Astrocyte (in vitro differentiated cells and primary cell): ENCODE measurements around the gene EVL.

Experiments
- EZH2 ChIP-seq: IDR thresholded peaks from 2 replicates; pipeline ENCODE4 v1.6.1; 2012; ENCODE audit warnings: mild to moderate bottlenecking, low read length, inconsistent platforms; ENCODE audit not compliant: insufficient read depth
- TF ChIP-seq, protein P1 (sequence below): IDR thresholded peaks from 2 replicates; pipeline ENCODE4 v1.5.1; 2011; ENCODE audit warnings: low read depth, mild to moderate bottlenecking, inconsistent platforms, low read length, moderate library complexity; ENCODE audit not compliant: insufficient read depth

DNA sequence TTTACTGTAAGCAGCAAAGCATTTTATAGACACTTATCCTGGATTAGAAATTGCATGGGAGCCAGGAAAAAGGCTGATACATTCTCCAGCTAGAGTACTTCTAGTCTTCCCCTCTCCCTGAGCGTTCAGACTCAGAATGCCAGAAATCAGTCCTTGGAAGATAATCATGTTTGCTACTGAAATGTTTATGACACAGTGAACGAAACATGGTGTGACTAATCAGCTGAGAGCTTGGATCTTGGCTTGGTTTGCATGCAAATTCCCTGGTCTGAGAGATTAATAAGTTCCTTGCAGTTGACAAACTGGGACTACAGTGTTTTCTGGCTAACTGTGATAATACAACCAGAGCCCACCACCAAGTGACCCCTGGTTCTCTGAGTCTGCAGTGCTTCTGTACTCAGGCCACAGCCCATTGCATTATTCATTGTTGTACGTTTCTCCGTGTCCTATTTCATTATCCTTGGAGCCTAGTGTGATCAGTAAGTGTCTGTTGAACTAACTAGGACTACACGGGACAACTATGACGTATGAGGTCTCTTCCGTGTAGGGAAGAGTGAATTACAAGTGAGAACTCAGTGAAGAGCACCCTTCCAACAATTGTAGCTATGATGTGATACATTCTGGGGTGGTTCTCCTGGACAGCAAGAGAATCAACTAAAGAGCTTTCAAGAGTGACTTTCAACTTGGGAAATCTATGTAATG lies 34.6 kb upstream of the EVL start:
- TF ChIP-seq, protein P1, sequence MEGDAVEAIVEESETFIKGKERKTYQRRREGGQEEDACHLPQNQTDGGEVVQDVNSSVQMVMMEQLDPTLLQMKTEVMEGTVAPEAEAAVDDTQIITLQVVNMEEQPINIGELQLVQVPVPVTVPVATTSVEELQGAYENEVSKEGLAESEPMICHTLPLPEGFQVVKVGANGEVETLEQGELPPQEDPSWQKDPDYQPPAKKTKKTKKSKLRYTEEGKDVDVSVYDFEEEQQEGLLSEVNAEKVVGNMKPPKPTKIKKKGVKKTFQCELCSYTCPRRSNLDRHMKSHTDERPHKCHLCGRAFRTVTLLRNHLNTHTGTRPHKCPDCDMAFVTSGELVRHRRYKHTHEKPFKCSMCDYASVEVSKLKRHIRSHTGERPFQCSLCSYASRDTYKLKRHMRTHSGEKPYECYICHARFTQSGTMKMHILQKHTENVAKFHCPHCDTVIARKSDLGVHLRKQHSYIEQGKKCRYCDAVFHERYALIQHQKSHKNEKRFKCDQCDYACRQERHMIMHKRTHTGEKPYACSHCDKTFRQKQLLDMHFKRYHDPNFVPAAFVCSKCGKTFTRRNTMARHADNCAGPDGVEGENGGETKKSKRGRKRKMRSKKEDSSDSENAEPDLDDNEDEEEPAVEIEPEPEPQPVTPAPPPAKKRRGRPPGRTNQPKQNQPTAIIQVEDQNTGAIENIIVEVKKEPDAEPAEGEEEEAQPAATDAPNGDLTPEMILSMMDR = no peak
- TF ChIP-seq EZH2 = no peak
